SU-DHL-6 (cell line): Measurements from ENCODE around the gene ANKRD55.

ENCODE experiments used
- H2AFZ ChIP-seq: fragments of 200-600 bp; sonication (generic); 2 replicates; pipeline ENCODE4 v1.6.1; 2014; ENCODE audit warnings: low read depth, mild to moderate bottlenecking, moderate library complexity, mixed read lengths, antibody characterized with exemption, low read length; ENCODE audit not compliant: severe bottlenecking
- H3F3A ChIP-seq: fragments of 200-600 bp; shearing (Covaris generic); 2 replicates; pipeline ENCODE4 v1.6.0; 2016; ENCODE audit warnings: antibody characterized with exemption, mild to moderate bottlenecking; ENCODE audit not compliant: insufficient read depth
- H3K27ac ChIP-seq: fragments of 200-600 bp; sonication (generic); 2 replicates; pipeline ENCODE4 v1.5.1; 2016; ENCODE audit warnings: low read depth, mild to moderate bottlenecking, low read length, moderate library complexity, mixed read lengths
- H3K27me3 ChIP-seq: fragments of 200-600 bp; sonication (generic), shearing (Covaris generic); 2 replicates; pipeline ENCODE4 v1.6.0; 2014; ENCODE audit warnings: mild to moderate bottlenecking, low read length
- H3K36me3 ChIP-seq: fragments of 200-600 bp; sonication (generic); 2 replicates; pipeline ENCODE4 v1.6.1; 2014; ENCODE audit warnings: mild to moderate bottlenecking, low read length, mixed read lengths
- H3K4me2 ChIP-seq: fragments of 300-600, 200-600 bp; shearing (Covaris generic), sonication (generic); 2 replicates; pipeline ENCODE4 v1.6.0; 2014; ENCODE audit warnings: low read length, low read depth, mild to moderate bottlenecking; ENCODE audit not compliant: poor library complexity, severe bottlenecking
- H3K4me3 ChIP-seq: fragments of 200-600 bp; sonication (generic); 2 replicates; pipeline ENCODE4 v1.5.1; 2014; ENCODE audit warnings: antibody characterized with exemption, low read length, mild to moderate bottlenecking, mixed read lengths; ENCODE audit not compliant: insufficient read depth, poor library complexity, severe bottlenecking
- H3K79me2 ChIP-seq: fragments of 200-600 bp; sonication (generic); 2 replicates; pipeline ENCODE4 v1.6.1; 2014; ENCODE audit warnings: mild to moderate bottlenecking, low read length, moderate library complexity; ENCODE audit not compliant: insufficient read depth
- H3K9ac ChIP-seq: fragments of 200-600 bp; sonication (generic); 2 replicates; pipeline ENCODE4 v1.7.0; 2014; ENCODE audit warnings: mild to moderate bottlenecking, low read length
- H3K9me2 ChIP-seq: fragments of 200-600 bp; sonication (generic); replicated peaks from 2 replicates; pipeline ENCODE4 v1.6.1; 2014; ENCODE audit warnings: low read length; ENCODE audit not compliant: insufficient read depth
- H3K9me3 ChIP-seq: fragments of 200-600 bp; sonication (generic); 2 replicates; pipeline ENCODE4 v1.6.1; 2014; ENCODE audit warnings: low read length, mixed read lengths; ENCODE audit not compliant: insufficient read depth
- H4K20me1 ChIP-seq: fragments of 200-600 bp; sonication (generic); 2 replicates; pipeline ENCODE4 v1.6.1; 2014; ENCODE audit warnings: low read depth, mild to moderate bottlenecking, antibody characterized with exemption, low read length, moderate library complexity, mixed read lengths
- CTCF ChIP-seq: fragments of 200-600 bp; sonication (generic); IDR thresholded peaks from one replicate; pipeline ENCODE4 v1.5.1; 2017; ENCODE audit warnings: antibody characterized with exemption, mild to moderate bottlenecking, low read length, moderate library complexity; ENCODE audit not compliant: insufficient read depth, poor library complexity, severe bottlenecking
- EZH2phosphoT487 ChIP-seq: fragments of 200-600 bp; sonication (generic), shearing (Covaris generic); conservative IDR thresholded peaks from 2 replicates; pipeline ENCODE4 v1.6.1; 2018; ENCODE audit warnings: mild to moderate bottlenecking, antibody characterized with exemption, low read length, moderate library complexity, mixed read lengths

ANKRD55 gene

GRCh38 chr5:56191656-56192055 is 41.5 kb downstream of the ANKRD55 start:
- TF ChIP-seq CTCF, result no peak
- TF ChIP-seq EZH2phosphoT487, result no peak
- Histone ChIP-seq H3K9me3 (no peaks in the 10 kb centered on the region), H3K9me2 (no peaks in the 10 kb centered on the region)

GRCh38 chr5:56190497-56190896 is 42.6 kb downstream of the ANKRD55 start:
- Histone ChIP-seq H3K27ac (no peak overlapping the region), H3K9ac (no peak overlapping the region), H3K4me3 (no peak overlapping the region), H3K4me2 (no peak overlapping the region), H4K20me1 (no peaks in the 10 kb centered on the region), H2AFZ (no peak overlapping the region), H3K9me2 (no peaks in the 10 kb centered on the region), H3K27me3 (no peaks in the 10 kb centered on the region), H3K9me3 (no peaks in the 10 kb centered on the region), H3F3A (no peaks in the 10 kb centered on the region), H3K79me2 (no peaks in the 10 kb centered on the region), H3K36me3 (no peaks in the 10 kb centered on the region)
- TF ChIP-seq EZH2phosphoT487, result no peak
- no peak for TF ChIP-seq CTCF

More at GRCh38 chr5:56191656-56192055, 41.5 kb downstream of the ANKRD55 start:
- no peak overlapping the region for H3K9ac ChIP-seq
- no peak overlapping the region for H3K4me2 ChIP-seq
- no peaks in the 10 kb centered on the region for H3K36me3 ChIP-seq
- no peaks in the 10 kb centered on the region for H3K79me2 ChIP-seq
- no peak overlapping the region for H2AFZ ChIP-seq
- H3K4me3 ChIP-seq, result no peak overlapping the region
- no peaks in the 10 kb centered on the region for H3F3A ChIP-seq
- no peak overlapping the region for H3K27ac ChIP-seq
- no peaks in the 10 kb centered on the region for H3K27me3 ChIP-seq
- H4K20me1 ChIP-seq, result no peaks in the 10 kb centered on the region

- TF ChIP-seq CTCF, result no peak
- TF ChIP-seq EZH2phosphoT487, result no peak
- Histone ChIP-seq H3K9ac (no peak overlapping the region), H3K27me3 (no peaks in the 10 kb centered on the region), H4K20me1 (no peaks in the 10 kb centered on the region), H3K79me2 (no peaks in the 10 kb centered on the region), H3F3A (no peaks in the 10 kb centered on the region), H3K4me3 (no peak overlapping the region), H3K4me2 (no peak overlapping the region), H3K9me2 (no peaks in the 10 kb centered on the region), H3K36me3 (no peaks in the 10 kb centered on the region), H2AFZ (no peak overlapping the region), H3K9me3 (no peaks in the 10 kb centered on the region), H3K27ac (no peak overlapping the region)
Observed at GRCh38 chr5:56185768-56186311, 47.3 kb downstream of the ANKRD55 start.

- no peak overlapping the region for H3K27ac ChIP-seq
- no peaks in the 10 kb centered on the region for H4K20me1 ChIP-seq
- H3K27me3 ChIP-seq, result no peaks in the 10 kb centered on the region
- H3K9me2 ChIP-seq, result no peaks in the 10 kb centered on the region
- H3F3A ChIP-seq, result no peaks in the 10 kb centered on the region
- no peak overlapping the region for H3K4me3 ChIP-seq
- H3K4me2 ChIP-seq, result no peak overlapping the region
- H3K9ac ChIP-seq, result no peak overlapping the region
- H2AFZ ChIP-seq, result no peak overlapping the region
- H3K9me3 ChIP-seq, result no peaks in the 10 kb centered on the region
- H3K79me2 ChIP-seq, result no peaks in the 10 kb centered on the region
- TF ChIP-seq EZH2phosphoT487 (no peak), CTCF (no peak)
- no peaks in the 10 kb centered on the region for H3K36me3 ChIP-seq
Observed at GRCh38 chr5:56183506-56183905, 49.6 kb downstream of the ANKRD55 start.
